Retinal pigment epithelial cell (primary cell): ENCODE results near the gene STKLD1.

Experiments used
- DNase-seq: peaks from one replicate; pipeline ENCODE4 v3.0.0-alpha.2; 2010; ENCODE audit warnings: low read depth
- H3K4me3 ChIP-seq: 2 replicates; pipeline ENCODE4 v1.5.1; 2011; ENCODE audit warnings: mild to moderate bottlenecking, low read length, control low read depth, moderate library complexity
- CTCF ChIP-seq: conservative IDR thresholded peaks from 2 replicates; pipeline ENCODE4 v1.5.1; 2011; ENCODE audit warnings: low read depth, low read length, control low read depth, inconsistent platforms

Gene STKLD1

GRCh38 chr9:133340916-133341315 is 35.2 kb upstream of the STKLD1 start:
- no peak overlapping the region for H3K4me3 ChIP-seq
- no peak for DNase-seq
- TF ChIP-seq CTCF = no peak

GRCh38 chr9:133341369-133342068 is 34.6 kb upstream of the STKLD1 start:
- DNase-seq = no peak
- TF ChIP-seq CTCF = no peak
- H3K4me3 ChIP-seq = no peak overlapping the region

GRCh38 chr9:133342069-133342406 is 34.1 kb upstream of the STKLD1 start:
- H3K4me3 ChIP-seq = no peak overlapping the region
- TF ChIP-seq CTCF = peak; percentile 35

GRCh38 chr9:133342570-133342969 is 33.6 kb upstream of the STKLD1 start:
- H3K4me3 ChIP-seq = no peak overlapping the region
- TF ChIP-seq CTCF = peak; percentile 27
- DNase-seq = no peak

More at GRCh38 chr9:133342069-133342406, 34.1 kb upstream of the STKLD1 start:
- DNase-seq = no peak

- no peak for TF ChIP-seq CTCF
- no peak overlapping the region for H3K4me3 ChIP-seq
- no peak for DNase-seq
Observed at GRCh38 chr9:133344071-133344470, 32.1 kb upstream of the STKLD1 start.

GRCh38 chr9:133344979-133345378 is 31.2 kb upstream of the STKLD1 start:
- no peak overlapping the region for H3K4me3 ChIP-seq
- no peak for DNase-seq
- no peak for TF ChIP-seq CTCF

- no peak for DNase-seq
- H3K4me3 ChIP-seq = no peak overlapping the region
- TF ChIP-seq CTCF = no peak
Observed at GRCh38 chr9:133345596-133345995, 30.6 kb upstream of the STKLD1 start.
